SK-N-SH (cell line): ENCODE data around the gene MYO1E. TPM values are rescaled to one million over a fixed set of nuclear protein-coding genes. Genes with fewer than 3 reads are reported as not detected.

Experiments
- CTCF ChIA-PET: fragments of 300-600, 350-600 bp; formaldehyde crosslinking; extraction: SDS; loops from one replicate; lab custom pipeline; 2021; lab: Yijun Ruan, JAX
- POLR2A ChIA-PET: fragments of 350-600 bp; sonication (Branson Sonifier 250); formaldehyde crosslinking; extraction: SDS; loops from one replicate; lab custom pipeline; 2020; ENCODE audit warnings: antibody characterized with exemption, inconsistent platforms; lab: Yijun Ruan, JAX
- DNase-seq: peaks from one replicate; pipeline ENCODE4 v3.0.0; 2012
- H2AFZ ChIP-seq: fragments of 200-600 bp; sonication (generic); 2 replicates; pipeline ENCODE4 v1.8.1; 2016; ENCODE audit warnings: antibody characterized with exemption, mild to moderate bottlenecking, low read depth
- H3F3A ChIP-seq: fragments of 200-600 bp; sonication (generic); replicated peaks from 2 replicates; pipeline ENCODE3; 2016; ENCODE audit warnings: antibody characterized with exemption, mild to moderate bottlenecking; ENCODE audit not compliant: insufficient read depth
- H3K27ac ChIP-seq, 2 experiments: fragments of 200-500 bp in 1 of 2; fragments of 200-600 bp in 1 of 2; sonication (Bioruptor generic) in 1 of 2; sonication (generic), shearing (Covaris generic) in 1 of 2; 2 replicates each; pipeline versions ENCODE4 v1.5.1 to v1.6.1; 2014 to 2016; ENCODE audit warnings: low read depth in 2 of 2, inconsistent platforms in 1 of 2, low read length in 1 of 2, mild to moderate bottlenecking in 1 of 2, mixed read lengths in 1 of 2
- H3K27me3 ChIP-seq: fragments of 200-600 bp; sonication (generic), shearing (Covaris generic); 2 replicates; pipeline ENCODE4 v1.6.1; 2016; ENCODE audit warnings: mixed run types; ENCODE audit not compliant: insufficient read depth
- H3K36me3 ChIP-seq, 2 experiments: fragments of 200-500 bp in 1 of 2; fragments of 200-600 bp in 1 of 2; sonication (Bioruptor generic) in 1 of 2; sonication (generic) in 1 of 2; replicated peaks in 1 of 2; 2 replicates each; pipeline versions ENCODE3 to v1.5.1; 2014 to 2016; ENCODE audit warnings: low read length in 1 of 2, mild to moderate bottlenecking in 1 of 2; ENCODE audit not compliant: insufficient read depth in 2 of 2, control insufficient read depth in 1 of 2
- H3K4me1 ChIP-seq, 2 experiments: fragments of 200-500 bp in 1 of 2; fragments of 200-600 bp in 1 of 2; sonication (Bioruptor generic) in 1 of 2; sonication (generic), shearing (Covaris generic) in 1 of 2; 2 replicates each; pipeline versions ENCODE4 v1.5.1 to v1.6.1; 2014 to 2016; ENCODE audit warnings: low read depth in 1 of 2, low read length in 1 of 2, mixed run types in 1 of 2; ENCODE audit not compliant: insufficient read depth in 2 of 2, control insufficient read depth in 1 of 2
- H3K4me2 ChIP-seq: fragments of 200-600 bp; sonication (generic), shearing (Covaris generic); 2 replicates; pipeline ENCODE4 v1.6.1; 2017; ENCODE audit warnings: mixed run types
- H3K4me3 ChIP-seq, 2 experiments: fragments of 200-500 bp in 1 of 2; fragments of 200-600 bp in 1 of 2; sonication (Bioruptor generic) in 1 of 2; sonication (generic), shearing (Covaris generic) in 1 of 2; 2 replicates each; pipeline versions ENCODE4 v1.5.1 to v1.8.1; 2014 to 2016; ENCODE audit warnings: low read depth in 2 of 2, inconsistent platforms in 1 of 2, low read length in 1 of 2, mild to moderate bottlenecking in 1 of 2, mixed read lengths in 1 of 2, moderate library complexity in 1 of 2
- H3K79me2 ChIP-seq: fragments of 200-600 bp; sonication (generic); 2 replicates; pipeline ENCODE4 v1.8.1; 2017; ENCODE audit warnings: mild to moderate bottlenecking; ENCODE audit not compliant: insufficient read depth
- H3K9ac ChIP-seq: fragments of 200-600 bp; sonication (generic); 2 replicates; pipeline ENCODE4 v1.6.1; 2017; ENCODE audit warnings: mixed run types
- H3K9me2 ChIP-seq: fragments of 200-600 bp; sonication (generic); 2 replicates; pipeline ENCODE4 v1.6.1; 2017; ENCODE audit warnings: mixed run types
- H3K9me3 ChIP-seq: fragments of 200-600 bp; sonication (generic); 2 replicates; pipeline ENCODE4 v1.6.1; 2017; ENCODE audit warnings: mixed run types, mild to moderate bottlenecking, moderate library complexity
- H4K20me1 ChIP-seq: fragments of 200-600 bp; sonication (generic); 2 replicates; pipeline ENCODE4 v1.6.1; 2017; ENCODE audit warnings: mild to moderate bottlenecking, mixed run types; ENCODE audit not compliant: insufficient read depth
- ELF1 ChIP-seq: IDR thresholded peaks from 2 replicates; pipeline ENCODE4 v1.4.0; 2012
- EZH2phosphoT487 ChIP-seq: fragments of 200-600 bp; sonication (generic); IDR thresholded peaks from 2 replicates; pipeline ENCODE4 v1.6.1; 2017; ENCODE audit warnings: low read depth, mixed run types, mild to moderate bottlenecking, antibody characterized with exemption, moderate library complexity, borderline replicate concordance
- FOSL2 ChIP-seq: IDR thresholded peaks from 2 replicates; pipeline ENCODE4 v1.4.0; 2012; ENCODE audit warnings: low read depth, mild to moderate bottlenecking, moderate library complexity, borderline replicate concordance
- FOXJ3 ChIP-seq: sonication (generic); formaldehyde crosslinking; IDR thresholded peaks from 2 replicates; pipeline ENCODE4 v1.5.1; 2020; ENCODE audit warnings: mild to moderate bottlenecking, missing genetic modification reagents
- GABPA ChIP-seq: IDR thresholded peaks from 2 replicates; pipeline ENCODE4 v1.4.0; 2012; ENCODE audit warnings: low read depth, mild to moderate bottlenecking
- GATA2 ChIP-seq: sonication (generic); formaldehyde crosslinking; IDR thresholded peaks from 2 replicates; pipeline ENCODE4 v1.5.0; 2020; ENCODE audit warnings: mild to moderate bottlenecking, missing genetic modification reagents
- JUND ChIP-seq: IDR thresholded peaks from 2 replicates; pipeline ENCODE4 v1.4.0; 2012
- MEF2A ChIP-seq: IDR thresholded peaks from 2 replicates; pipeline ENCODE4 v1.4.0; 2012; ENCODE audit warnings: low read depth, borderline replicate concordance
- MXI1 ChIP-seq: IDR thresholded peaks from 2 replicates; pipeline ENCODE4 v1.6.1; 2012; ENCODE audit warnings: mild to moderate bottlenecking, low read depth, low read length, improper control_type of control experiment
- NFIC ChIP-seq: IDR thresholded peaks from 2 replicates; pipeline ENCODE4 v1.4.0; 2012; ENCODE audit warnings: borderline replicate concordance
- RAD21 ChIP-seq: IDR thresholded peaks from 2 replicates; pipeline ENCODE4 v1.6.1; 2012; ENCODE audit warnings: mild to moderate bottlenecking, low read length
- RCOR1 ChIP-seq: fragments of 150-350 bp; IDR thresholded peaks from 2 replicates; pipeline ENCODE4 v1.6.1; 2017; ENCODE audit warnings: antibody characterized with exemption, low read length
- RXRA ChIP-seq: IDR thresholded peaks from 2 replicates; pipeline ENCODE4 v1.4.0; 2012; ENCODE audit warnings: low read depth, mild to moderate bottlenecking, borderline replicate concordance
- SIN3A ChIP-seq: IDR thresholded peaks from 2 replicates; pipeline ENCODE4 v1.6.1; 2012; ENCODE audit warnings: low read depth, mild to moderate bottlenecking, low read length, moderate library complexity, borderline replicate concordance
- WGBS: methylation state at CpG from one replicate; pipeline ENCODE4 v1.1.6; 2017; ENCODE audit warnings: low lambda C conversion rate; 5-methylcytosine and 5-hydroxymethylcytosine counted together
- polyA plus RNA-seq, 3 experiments: library from polyadenylated mRNA; depleted of rRNA; stranded (reverse); fragments of >200 nt; gene quantifications; 2 replicates each; pipeline ENCODE4 v1.2.3, GENCODE V29; 2012
- TF ChIP-seq, protein P1 (sequence below): IDR thresholded peaks from 2 replicates; pipeline ENCODE4 v1.6.1; 2012; ENCODE audit warnings: mild to moderate bottlenecking, low read depth, low read length, moderate library complexity
- TF ChIP-seq, protein P2 (sequence below): IDR thresholded peaks from 2 replicates; pipeline ENCODE4 v1.4.0; 2012; ENCODE audit warnings: low read depth, borderline replicate concordance

MYO1E gene
- polyA plus RNA-seq, 1 of the 3 experiments (the other 2 are of a cell fraction): 9.7 TPM

DNA sequence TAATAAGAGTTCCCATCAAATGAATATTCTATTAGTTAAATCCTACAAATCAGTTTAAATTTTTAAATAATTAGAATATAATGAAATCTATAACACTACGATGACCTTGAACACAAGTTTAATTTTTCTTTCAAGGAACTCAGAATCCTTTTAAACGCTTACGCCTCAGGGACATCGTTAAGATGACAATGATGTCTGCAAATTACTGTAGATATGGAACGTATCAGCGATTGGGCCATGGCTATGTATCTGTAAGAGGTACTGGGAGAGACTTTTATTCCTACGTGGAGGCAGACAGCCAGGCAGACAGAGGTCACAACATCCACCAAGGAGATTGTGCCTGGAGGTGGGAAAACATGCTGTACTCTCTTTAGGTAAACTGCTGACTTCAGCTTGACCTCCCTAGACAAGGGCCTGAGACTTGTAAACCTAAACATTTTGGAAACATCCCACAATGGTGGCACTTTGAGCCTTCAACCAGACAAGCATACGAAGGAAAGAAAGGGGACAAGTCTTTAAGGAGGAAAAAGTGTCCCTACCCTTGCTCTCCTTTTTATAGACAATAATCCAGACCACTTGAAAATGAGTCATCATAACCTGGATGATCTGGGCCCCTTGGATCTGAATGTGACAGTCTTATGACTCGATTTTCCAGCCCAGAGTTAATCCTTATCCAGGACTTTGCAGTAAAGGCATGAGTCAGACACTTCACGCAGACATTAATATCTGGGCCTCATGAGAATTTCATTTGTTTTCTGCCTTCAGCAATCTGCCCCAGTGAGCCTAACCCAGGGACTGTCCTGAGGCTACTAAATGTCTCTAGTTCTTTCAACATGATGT lies 172.8 kb downstream of the MYO1E start (continued):
- TF ChIP-seq, protein P1, sequence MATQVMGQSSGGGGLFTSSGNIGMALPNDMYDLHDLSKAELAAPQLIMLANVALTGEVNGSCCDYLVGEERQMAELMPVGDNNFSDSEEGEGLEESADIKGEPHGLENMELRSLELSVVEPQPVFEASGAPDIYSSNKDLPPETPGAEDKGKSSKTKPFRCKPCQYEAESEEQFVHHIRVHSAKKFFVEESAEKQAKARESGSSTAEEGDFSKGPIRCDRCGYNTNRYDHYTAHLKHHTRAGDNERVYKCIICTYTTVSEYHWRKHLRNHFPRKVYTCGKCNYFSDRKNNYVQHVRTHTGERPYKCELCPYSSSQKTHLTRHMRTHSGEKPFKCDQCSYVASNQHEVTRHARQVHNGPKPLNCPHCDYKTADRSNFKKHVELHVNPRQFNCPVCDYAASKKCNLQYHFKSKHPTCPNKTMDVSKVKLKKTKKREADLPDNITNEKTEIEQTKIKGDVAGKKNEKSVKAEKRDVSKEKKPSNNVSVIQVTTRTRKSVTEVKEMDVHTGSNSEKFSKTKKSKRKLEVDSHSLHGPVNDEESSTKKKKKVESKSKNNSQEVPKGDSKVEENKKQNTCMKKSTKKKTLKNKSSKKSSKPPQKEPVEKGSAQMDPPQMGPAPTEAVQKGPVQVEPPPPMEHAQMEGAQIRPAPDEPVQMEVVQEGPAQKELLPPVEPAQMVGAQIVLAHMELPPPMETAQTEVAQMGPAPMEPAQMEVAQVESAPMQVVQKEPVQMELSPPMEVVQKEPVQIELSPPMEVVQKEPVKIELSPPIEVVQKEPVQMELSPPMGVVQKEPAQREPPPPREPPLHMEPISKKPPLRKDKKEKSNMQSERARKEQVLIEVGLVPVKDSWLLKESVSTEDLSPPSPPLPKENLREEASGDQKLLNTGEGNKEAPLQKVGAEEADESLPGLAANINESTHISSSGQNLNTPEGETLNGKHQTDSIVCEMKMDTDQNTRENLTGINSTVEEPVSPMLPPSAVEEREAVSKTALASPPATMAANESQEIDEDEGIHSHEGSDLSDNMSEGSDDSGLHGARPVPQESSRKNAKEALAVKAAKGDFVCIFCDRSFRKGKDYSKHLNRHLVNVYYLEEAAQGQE: no peak
- peak; percentile 48; the same call in 1 of the 2 replicates for TF ChIP-seq MEF2A
- TF ChIP-seq, all 33 proteins: peak for 7

DNA sequence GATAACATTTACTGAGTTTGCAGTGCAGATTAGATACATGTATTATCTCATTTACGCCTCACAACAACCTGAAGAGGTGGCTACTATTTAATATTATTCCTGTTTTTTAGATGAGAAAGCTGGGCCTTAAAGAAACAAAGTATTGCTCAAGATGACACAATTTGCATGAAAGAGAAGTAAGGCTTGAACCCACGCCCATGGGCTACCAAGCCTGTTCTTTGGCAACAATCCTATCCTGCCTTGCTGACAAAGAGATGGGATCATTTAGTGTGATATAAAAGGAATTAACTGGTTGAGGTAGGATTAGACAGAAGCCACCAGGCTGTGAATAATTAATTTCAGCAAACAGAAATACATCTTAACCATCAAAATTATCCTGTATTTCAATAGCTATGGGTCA lies 175.2 kb downstream of the MYO1E start:
- DNase-seq: no peak
- Histone ChIP-seq H3K4me2 (no peak overlapping the region), H3K9me3 (no peaks in the 10 kb centered on the region), H2AFZ (no peak overlapping the region), H3K4me3 (no peak overlapping the region), H3F3A (peaks cover 25% of the 10 kb centered on the region), H3K4me1 (peaks cover 0 to 14% of the 10 kb centered on the region in 2 experiments; a peak in 3 of 4 replicates), H3K9me2 (no peaks in the 10 kb centered on the region), H3K36me3 (peaks cover 17 to 32% of the 10 kb centered on the region in 2 experiments), H3K9ac (no peak overlapping the region), H3K27me3 (no peaks in the 10 kb centered on the region), H3K27ac (no peak overlapping the region), H3K79me2 (no peaks in the 10 kb centered on the region), H4K20me1 (no peaks in the 10 kb centered on the region)
- ChIA-PET CTCF (interaction anchor here (1.3 to 1.6 kb wide), 2 partner anchors 230 to 332 kb away, joined by 3 to 4 read pairs; no protein-coding TSS in a partner anchor), POLR2A (no interaction called here)
- TF ChIP-seq, protein P2, sequence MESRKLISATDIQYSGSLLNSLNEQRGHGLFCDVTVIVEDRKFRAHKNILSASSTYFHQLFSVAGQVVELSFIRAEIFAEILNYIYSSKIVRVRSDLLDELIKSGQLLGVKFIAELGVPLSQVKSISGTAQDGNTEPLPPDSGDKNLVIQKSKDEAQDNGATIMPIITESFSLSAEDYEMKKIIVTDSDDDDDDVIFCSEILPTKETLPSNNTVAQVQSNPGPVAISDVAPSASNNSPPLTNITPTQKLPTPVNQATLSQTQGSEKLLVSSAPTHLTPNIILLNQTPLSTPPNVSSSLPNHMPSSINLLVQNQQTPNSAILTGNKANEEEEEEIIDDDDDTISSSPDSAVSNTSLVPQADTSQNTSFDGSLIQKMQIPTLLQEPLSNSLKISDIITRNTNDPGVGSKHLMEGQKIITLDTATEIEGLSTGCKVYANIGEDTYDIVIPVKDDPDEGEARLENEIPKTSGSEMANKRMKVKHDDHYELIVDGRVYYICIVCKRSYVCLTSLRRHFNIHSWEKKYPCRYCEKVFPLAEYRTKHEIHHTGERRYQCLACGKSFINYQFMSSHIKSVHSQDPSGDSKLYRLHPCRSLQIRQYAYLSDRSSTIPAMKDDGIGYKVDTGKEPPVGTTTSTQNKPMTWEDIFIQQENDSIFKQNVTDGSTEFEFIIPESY: no peak
- WGBS: 96% methylated on average over 2 of the region's 2 CpGs

DNA sequence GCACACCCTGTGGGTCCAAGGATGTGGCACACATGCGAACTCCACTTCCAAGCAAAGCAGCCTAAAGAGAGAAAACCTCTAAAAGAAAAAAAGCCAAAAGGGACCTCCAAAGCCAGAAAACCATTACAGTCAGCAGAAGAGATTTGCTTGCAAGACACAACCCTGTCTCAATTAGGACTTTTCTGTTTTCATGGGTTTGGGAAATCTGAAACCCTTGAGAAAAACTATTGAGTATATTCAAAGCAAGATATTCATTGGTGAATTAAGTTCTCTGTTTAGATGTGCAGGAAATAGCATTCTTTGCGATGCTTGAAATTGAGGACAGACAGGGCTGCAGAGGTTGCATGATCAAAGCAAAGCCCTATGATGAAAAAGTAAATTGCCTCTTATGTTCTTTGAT lies 176.3 kb downstream of the MYO1E start:
- Histone ChIP-seq H3K27me3 (no peaks in the 10 kb centered on the region), H3K79me2 (no peaks in the 10 kb centered on the region), H3K4me1 (peaks cover 3 to 17% of the 10 kb centered on the region in 2 experiments; a peak in 3 of 4 replicates), H4K20me1 (peaks cover 3% of the 10 kb centered on the region; the same call in 1 of the 2 replicates), H3K27ac (no peak overlapping the region), H3K9me3 (no peaks in the 10 kb centered on the region), H3K9me2 (no peaks in the 10 kb centered on the region), H2AFZ (no peak overlapping the region), H3K36me3 (peaks cover 11 to 24% of the 10 kb centered on the region in 2 experiments), H3K4me2 (no peak overlapping the region), H3K4me3 (no peak overlapping the region), H3K9ac (no peak overlapping the region), H3F3A (peaks cover 34% of the 10 kb centered on the region)
- POLR2A ChIA-PET: no interaction called here
- WGBS: 88% methylated on average over 2 of the region's 2 CpGs
- DNase-seq: no peak
- CTCF ChIA-PET: no interaction called here
- TF ChIP-seq FOSL2 (no peak), MXI1 (no peak), GABPA (no peak), EZH2phosphoT487 (no peak), ELF1 (no peak), RXRA (no peak), FOXJ3 (CRISPR knock-in tag) (no peak), SIN3A (no peak), RAD21 (no peak), NFIC (no peak), GATA2 (CRISPR knock-in tag) (no peak), MEF2A (no peak), RCOR1 (no peak), JUND (no peak)
- TF ChIP-seq, protein P2: no peak
